NCI-H1092 (cell line): ENCODE data around the gene OR6T1.

Experiments used
- DNase-seq: peaks from one replicate; lab custom pipeline; 2025; lab: John Stamatoyannopoulos, UW

The OR6T1 gene, protein sequence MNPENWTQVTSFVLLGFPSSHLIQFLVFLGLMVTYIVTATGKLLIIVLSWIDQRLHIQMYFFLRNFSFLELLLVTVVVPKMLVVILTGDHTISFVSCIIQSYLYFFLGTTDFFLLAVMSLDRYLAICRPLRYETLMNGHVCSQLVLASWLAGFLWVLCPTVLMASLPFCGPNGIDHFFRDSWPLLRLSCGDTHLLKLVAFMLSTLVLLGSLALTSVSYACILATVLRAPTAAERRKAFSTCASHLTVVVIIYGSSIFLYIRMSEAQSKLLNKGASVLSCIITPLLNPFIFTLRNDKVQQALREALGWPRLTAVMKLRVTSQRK

GRCh38 chr11:123943738-123944137 lies at the start of gene OR6T1:
Gene OR6T1, minus strand, starts transcription at chr11:123943838. Its CDS starts 0 bp downstream, at chr11:123943838.
- no peak for DNase-seq

DNA sequence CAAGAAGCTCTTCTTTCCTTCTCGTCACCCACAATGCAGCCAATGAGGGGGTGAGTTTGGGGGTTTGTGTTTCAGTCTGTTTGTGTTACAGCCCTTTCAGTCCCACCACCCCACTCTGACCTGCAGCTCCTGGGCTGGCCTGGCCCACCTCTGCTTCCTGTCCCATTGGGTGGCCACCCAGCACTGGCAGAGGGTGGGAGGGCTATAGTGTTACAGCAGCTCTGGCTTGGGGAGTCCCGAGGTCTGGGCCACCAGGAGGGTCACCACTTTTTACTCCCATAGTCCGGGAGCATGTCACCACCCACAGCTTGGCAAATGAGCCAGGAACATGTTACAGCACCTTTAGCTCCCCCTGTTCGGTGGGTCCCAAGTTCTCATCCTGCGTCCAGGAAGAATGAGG lies 35.7 kb upstream of the OR6T1 start:
- DNase-seq: no peak

- DNase-seq: no peak
Observed at GRCh38 chr11:123977731-123978347, 34.2 kb upstream of the OR6T1 start, which contains the start of gene OR10S1. Gene OR10S1, minus strand, starts transcription at chr11:123977781. Its CDS starts 117 bp downstream, at chr11:123977664.

DNA sequence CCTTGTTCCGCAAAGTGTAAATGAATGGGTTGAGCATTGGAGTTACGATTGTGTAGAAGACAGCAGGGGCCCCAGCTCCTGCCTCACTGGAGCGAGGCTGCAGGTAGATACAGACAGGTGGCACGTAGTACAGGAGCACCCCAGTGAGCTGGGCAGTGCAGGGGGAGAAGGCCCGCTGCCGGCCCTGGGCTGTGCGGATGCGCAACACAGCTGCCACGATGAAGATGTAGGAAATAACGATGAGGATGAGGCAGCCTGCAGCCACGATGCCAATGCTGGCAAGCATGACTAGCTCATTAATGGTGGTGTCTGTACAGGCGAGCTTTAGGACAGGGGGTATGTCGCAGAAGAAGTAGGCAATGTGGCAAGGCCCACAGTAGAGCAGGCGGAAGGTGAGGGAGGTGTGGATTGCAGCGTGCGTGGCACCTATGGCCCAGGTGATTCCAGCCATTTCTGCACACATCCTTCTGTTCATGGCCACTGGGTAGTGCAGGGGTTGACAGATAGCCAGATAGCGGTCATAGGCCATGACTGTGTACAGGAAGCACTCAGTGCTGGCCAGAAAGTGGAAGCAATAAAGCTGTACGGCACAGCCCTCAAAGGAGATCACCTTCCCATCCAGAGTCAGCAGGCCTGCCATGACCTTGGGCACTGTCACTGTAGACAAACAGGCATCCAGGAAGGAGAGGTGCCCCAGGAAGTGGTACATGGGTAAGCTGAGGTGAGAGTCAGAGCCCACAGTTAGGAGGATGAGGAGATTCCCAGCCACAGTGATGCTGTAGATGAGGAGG lies 33.3 kb upstream of the OR6T1 start:
- DNase-seq: no peak

- DNase-seq: no peak
Observed at GRCh38 chr11:123973816-123974215, 30.2 kb upstream of the OR6T1 start.

- DNase-seq: no peak
Observed at GRCh38 chr11:123956752-123957151, 13.1 kb upstream of the OR6T1 start.

GRCh38 chr11:123945132-123945531 lies 1.5 kb upstream of the OR6T1 start:
- DNase-seq: no peak

GRCh38 chr11:123942413-123942812 lies 1.2 kb downstream of the OR6T1 start:
- no peak for DNase-seq

- no peak for DNase-seq
Observed at GRCh38 chr11:123939317-123939716, 4.3 kb downstream of the OR6T1 start, which contains the start of gene OR4D5. Gene OR4D5, plus strand, starts transcription at chr11:123939617. Its CDS starts 0 bp downstream, at chr11:123939617.

DNA sequence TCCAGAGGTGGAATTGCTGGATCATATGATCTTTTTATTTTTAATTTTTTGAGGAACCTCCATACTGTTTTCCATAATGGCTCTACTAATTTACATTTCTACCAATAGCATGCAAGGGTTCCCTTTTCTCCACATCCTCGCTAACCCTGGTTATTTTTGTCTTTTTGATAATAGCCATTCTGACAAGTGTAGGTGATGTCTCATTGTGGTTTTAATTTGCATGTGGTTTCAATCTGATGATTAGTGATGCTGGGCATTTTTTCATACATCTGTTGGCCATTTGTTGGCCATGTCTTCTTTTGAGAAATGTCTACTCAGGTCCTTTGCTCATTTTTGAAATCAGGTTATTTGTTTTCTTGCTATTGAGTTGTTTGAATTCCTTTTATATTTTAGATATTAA lies 19.6 kb downstream of the OR6T1 start:
- no peak for DNase-seq

GRCh38 chr11:123920943-123921342 lies 22.7 kb downstream of the OR6T1 start:
- no peak for DNase-seq

GRCh38 chr11:123905826-123906225 lies 37.8 kb downstream of the OR6T1 start:
- no peak for DNase-seq

DNA sequence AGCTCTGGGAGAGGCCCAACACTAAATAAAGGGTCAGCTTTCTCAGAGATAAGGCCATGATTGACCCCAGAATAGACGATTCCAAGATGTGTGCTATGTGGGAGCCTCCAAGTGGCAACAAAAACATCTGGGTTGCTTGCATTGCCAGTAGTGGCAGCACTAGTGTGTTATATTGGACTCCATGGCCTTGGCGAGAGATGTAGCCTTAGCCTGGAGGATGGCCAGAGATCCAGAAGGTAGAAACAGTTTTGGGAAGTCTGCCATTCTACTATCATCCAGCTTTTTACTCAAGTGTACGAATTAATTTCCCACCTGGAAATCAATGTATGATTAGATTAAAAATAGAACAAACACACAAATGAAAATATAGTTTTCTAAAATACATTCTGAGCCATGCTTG lies 38.7 kb downstream of the OR6T1 start:
- no peak for DNase-seq

- no peak for DNase-seq
Observed at GRCh38 chr11:123903932-123904331, 39.7 kb downstream of the OR6T1 start.

DNA sequence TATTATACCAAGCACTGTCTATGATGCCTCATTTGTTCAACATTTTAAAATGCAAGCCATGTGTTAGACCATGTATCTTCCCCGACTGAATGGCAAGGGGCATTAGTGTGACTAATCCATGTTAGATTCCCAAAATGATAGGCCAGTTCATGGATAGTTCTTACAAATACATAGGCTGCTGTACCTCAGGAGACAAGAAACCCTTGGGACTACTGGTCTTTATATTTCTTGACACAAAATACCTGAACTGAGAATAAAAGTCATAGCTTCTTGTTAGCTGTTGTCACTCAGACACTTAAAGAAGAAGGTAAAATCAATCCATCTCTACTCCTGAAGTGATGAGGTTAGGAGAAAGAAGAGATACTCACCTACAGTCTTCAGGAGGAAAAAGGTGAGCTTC lies 41.8 kb downstream of the OR6T1 start, which contains the start of gene OR8D4:
Gene OR8D4 (plus strand): TSS at position 301 of the 400 bp plus-strand sequence. CDS start 4,265 bp downstream, outside the sequence.
- no peak for DNase-seq

- no peak for DNase-seq
Observed at GRCh38 chr11:123899792-123900191, 43.8 kb downstream of the OR6T1 start.
